Stimulated activated CD8-positive, alpha-beta memory T cell treated with anti-CD3 and anti-CD28 coated beads, Interleukin-2, amount 100 ng/mL, for 48 hours (primary cell): Measurements from ENCODE around the gene GTF3C5.
A peak's percentile ranks its signal among the peaks of the same experiment; 100 is the strongest.

Source experiments
- DNase-seq, 2 donors: peaks; one replicate each; pipeline ENCODE4 v3.0.0-alpha.2; 2020; ENCODE audit warnings: low read depth in 2 of 2

GTF3C5 gene

GRCh38 chr9:133028221-133028620 is 2.6 kb upstream of the GTF3C5 start:
- no peak for DNase-seq

GRCh38 chr9:133029994-133030316 is 842 bp upstream of the GTF3C5 start:
- no peak for DNase-seq

GRCh38 chr9:133031130-133031422 is 279 bp downstream of the GTF3C5 start:
- no peak for DNase-seq

DNA sequence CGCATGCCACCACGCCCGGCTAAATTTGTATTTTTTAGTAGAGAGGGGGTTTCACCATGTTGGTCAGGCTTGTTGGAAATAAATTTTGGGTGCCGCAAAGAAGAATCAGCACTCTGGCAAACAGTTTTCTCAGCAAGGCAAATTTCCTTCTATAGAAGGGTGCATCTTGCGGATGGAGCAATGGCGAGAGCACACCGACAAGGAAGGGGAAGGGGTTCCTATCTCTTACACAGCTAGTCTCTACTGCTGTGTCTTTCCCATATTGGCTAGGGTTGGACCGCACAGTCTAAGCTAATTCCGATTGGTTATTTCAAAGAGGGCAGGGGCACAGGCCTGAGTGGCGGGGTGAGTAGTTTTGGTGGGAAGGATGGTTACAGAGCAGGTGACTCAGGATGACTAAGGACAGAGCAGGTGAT is 707 bp downstream of the GTF3C5 start:
- DNase-seq = no peak

- no peak for DNase-seq
Observed at GRCh38 chr9:133032171-133032570, 1.4 kb downstream of the GTF3C5 start.

DNA sequence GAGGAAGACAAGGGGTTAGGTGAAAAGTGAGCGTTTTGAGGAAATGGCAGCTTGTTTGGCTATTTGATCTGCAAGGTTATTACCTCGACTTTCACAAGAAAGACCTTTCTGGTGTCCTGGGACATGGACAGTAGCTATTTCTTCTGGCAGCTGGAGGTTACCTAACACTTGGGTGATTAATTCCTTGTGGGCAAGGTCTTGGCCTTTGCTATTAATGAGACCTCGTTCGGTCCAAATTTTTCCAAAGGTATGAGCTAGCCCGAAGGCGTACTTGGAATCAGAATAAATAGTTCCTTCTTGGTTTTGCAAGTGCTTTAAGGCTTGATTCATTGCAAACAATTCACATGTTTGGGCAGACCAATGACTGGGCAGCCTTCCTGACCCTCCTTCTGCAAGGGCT is 4.9 kb downstream of the GTF3C5 start:
- DNase-seq = no peak

- DNase-seq = no peak
Observed at GRCh38 chr9:133037775-133038515, 7.1 kb downstream of the GTF3C5 start.

GRCh38 chr9:133040892-133041479 is 10.2 kb downstream of the GTF3C5 start:
- peak in 1 of 2 donors; percentile 27 for DNase-seq

DNA sequence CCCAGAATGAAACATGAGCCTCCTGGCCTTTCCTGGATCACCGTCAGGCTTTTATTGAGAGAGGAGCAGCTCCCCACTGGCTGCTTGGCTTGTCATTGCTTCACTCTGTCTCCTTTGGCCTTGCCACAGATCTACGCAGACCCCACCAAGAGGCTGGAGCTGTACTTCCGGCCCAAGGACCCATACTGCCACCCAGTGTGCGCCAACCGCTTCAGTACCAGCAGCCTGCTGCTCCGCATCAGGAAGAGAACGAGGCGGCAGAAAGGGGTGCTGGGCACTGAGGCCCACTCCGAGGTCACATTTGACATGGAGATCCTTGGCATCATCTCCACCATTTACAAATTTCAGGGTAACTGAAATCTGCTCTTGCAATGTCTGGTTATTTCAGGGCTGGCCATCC is 11.2 kb downstream of the GTF3C5 start:
- no peak for DNase-seq

GRCh38 chr9:133042676-133043075 is 11.9 kb downstream of the GTF3C5 start:
- no peak for DNase-seq

DNA sequence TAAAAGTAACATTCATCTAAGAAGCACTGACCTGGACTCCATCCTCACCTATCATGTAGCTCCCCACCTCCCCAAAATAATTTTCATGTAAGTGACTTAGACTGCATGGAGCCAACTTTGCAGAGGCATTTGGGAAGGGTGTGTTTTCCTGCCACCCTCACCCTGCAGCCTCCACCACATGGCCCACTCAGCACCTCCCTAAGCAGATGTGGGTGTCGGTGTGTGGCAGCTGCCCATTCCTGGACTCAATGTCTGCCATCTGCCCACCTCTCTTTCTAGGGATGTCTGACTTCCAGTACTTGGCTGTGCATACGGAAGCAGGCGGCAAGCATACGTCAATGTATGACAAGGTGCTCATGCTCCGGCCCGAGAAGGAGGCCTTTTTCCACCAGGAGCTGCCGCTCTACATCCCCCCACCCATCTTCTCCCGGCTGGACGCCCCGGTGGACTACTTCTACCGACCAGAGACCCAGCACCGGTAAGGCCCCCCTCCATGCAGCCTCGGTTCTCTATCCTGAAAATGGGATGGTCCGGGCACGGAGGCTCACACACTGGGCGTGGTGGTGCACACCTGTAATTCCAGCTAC is 12.7 kb downstream of the GTF3C5 start:
- DNase-seq = no peak

- DNase-seq = no peak
Observed at GRCh38 chr9:133044125-133044524, 13.3 kb downstream of the GTF3C5 start.

DNA sequence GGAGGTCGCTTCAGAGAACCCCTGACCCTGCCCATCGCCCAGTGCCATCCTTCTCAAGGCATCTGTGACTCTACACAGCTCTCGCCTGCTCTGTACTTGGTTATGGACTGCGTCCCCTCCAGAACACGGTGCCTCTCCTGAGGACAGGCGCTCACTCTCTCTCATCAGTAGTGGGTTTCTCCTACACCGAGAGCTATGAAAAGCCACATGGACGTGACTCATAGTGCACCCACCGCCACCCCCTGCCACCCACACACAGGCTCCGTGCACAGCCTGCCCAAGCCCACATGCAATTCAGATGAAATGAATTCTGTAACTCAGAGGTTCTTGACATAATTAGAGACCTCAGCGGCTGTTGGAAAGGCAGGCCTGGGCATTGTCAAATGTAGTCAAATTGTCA is 13.9 kb downstream of the GTF3C5 start:
- DNase-seq = no peak

DNA sequence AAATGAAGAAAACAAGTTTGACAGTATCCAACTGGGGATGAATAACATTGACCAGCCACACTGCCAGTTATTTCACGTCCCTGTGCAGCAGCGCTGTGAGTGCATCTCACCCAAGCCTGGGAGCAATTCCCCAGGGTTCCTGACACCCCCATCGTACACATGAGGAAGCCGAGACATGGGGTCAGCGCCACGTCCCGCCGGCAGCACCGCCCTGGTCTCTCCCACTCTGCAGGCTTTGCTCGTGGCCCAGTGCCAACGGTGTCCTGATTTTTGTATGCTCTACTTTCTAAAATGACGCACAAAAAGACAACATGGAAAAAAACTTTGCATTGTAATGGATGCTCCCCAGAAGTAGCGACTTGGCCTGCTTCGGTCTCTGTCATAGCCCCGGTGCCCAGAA is 14.3 kb downstream of the GTF3C5 start:
- no peak for DNase-seq

DNA sequence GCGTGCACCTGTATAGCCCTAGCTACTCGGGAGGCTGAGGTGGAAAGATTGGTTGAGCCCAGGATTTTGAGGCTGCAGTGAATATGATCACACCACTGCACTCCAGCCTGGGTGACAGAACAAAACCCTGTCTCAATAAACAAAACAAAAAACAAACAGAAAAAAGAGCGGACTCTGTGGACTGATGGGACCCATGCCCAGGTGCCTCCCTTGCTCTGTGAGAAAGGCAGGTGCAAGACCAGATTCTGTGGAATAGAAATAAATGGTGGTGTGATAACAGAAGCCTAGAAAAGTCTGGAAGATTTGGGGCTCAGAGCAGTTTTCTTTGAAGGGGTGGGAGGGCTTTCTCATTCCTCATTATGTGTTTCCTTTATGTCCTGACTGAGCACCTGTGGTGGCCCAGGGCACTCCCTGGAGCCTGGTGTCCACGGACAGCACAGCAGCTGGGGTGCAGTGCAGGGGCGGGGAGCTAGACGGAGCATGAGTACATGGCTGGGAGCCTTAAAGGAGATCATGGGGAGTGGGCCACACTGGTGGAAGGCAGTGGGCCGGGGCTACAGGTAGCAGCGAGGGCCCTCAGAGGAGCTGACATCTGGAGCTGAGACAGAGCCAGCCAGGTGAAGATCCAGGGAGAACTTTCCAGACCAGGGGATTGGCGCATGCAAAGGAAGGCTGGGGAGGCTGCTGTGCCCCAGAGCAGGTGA is 15.6 kb downstream of the GTF3C5 start:
- no peak for DNase-seq

DNA sequence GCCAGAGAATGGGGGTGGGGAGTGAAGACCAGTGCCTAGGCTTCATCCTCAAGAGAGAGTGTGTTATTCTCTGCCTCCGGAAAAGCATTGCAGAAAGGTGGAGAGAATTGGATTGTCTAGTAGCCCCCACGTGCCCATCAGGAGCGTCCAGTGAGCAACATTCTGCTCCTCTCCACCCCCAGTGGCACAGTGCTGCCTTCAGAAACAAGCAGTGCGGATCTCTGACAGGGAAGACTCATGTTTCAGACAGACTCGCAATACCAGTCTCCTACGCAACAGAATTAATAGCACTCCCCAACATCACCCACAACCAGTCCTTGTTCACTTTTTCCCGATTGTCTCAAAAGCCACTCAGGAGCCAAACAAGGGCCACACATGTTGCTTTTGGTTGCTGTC is 16.1 kb downstream of the GTF3C5 start:
- no peak for DNase-seq

DNA sequence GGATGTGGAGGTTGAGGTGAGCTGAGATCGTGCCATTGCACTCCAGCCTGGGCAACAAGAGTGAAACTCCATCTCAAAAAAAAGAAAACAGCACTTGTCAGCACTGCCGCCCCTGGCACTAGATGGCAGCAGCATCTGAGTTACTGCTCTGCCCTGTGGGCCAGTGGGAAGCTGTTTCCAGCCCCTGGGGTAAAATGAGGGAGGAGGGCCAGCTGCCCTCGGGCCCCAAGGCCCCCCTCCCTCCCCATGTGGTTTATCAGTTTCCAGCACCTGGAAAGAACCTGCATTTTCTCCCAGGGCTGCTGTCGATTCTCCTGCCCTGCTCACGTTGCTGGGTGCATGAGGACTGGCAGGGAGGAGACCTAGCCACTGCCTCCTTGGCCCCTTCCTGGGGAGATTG is 17.8 kb downstream of the GTF3C5 start:
- DNase-seq = no peak

DNA sequence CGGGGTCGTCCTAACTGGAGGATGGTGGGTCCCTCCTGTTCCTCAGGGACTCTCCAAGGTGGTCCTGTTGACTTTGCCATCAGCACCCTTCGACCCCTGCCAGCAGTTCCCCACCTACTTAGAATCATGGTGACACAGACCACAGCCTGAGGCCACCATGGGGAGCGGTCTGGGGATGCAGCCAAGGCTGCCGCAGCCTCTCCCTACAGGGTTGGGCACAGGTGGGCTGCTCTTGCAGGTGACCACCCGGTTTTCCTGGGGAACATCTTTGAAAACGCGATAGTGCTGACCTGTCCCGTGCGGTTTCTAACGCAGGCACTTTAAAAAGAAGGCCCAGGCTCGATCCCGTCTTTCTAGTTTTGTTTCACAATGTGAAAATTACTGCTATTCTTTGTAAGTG is 18.2 kb downstream of the GTF3C5 start:
- DNase-seq = no peak

- no peak for DNase-seq
Observed at GRCh38 chr9:133050142-133050541, 19.3 kb downstream of the GTF3C5 start.

DNA sequence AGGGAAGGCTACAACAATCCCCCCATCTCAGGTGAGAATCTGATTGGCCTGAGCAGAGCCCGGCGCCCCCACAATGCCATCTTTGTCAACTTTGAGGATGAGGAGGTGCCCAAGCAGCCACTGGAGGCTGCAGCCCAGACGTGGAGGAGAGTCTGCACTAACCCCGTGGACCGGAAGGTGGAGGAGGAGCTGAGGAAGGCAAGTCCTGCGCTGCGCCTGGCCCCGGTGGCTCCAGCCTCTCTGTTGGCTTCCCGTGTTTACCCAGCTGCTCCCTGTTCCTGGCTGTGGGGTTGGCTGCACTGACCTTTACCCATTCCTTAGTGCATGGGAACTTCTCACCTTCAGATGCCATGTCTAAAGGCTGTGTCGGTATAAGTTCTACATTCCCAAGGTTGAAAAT is 20.0 kb downstream of the GTF3C5 start:
- no peak for DNase-seq

- no peak for DNase-seq
Observed at GRCh38 chr9:133051281-133051900, 20.6 kb downstream of the GTF3C5 start.

GRCh38 chr9:133051966-133052539 is 21.3 kb downstream of the GTF3C5 start:
- no peak for DNase-seq
